Neural cell (in vitro differentiated cells): ENCODE results near the gene GABBR2.

ENCODE experiments used
- EP300 ChIP-seq: fragments of 450-650 bp; conservative IDR thresholded peaks from 2 replicates; pipeline ENCODE4 v1.6.1; 2014; ENCODE audit warnings: antibody characterized with exemption, mild to moderate bottlenecking, moderate library complexity; ENCODE audit not compliant: poor library complexity, severe bottlenecking
- EZH2 ChIP-seq: fragments of 200-600, 300-800 bp; shearing (Covaris generic), sonication (generic); IDR thresholded peaks from 2 replicates; pipeline ENCODE4 v1.6.1; 2014; ENCODE audit warnings: antibody characterized with exemption, low read length, borderline replicate concordance, mild to moderate bottlenecking; ENCODE audit not compliant: insufficient read depth, poor library complexity, severe bottlenecking
- POLR2AphosphoS5 ChIP-seq: IDR thresholded peaks from 2 replicates; pipeline ENCODE4 v1.6.1; 2012
- RAD21 ChIP-seq: fragments of 450-650 bp; conservative IDR thresholded peaks from 2 replicates; pipeline ENCODE4 v1.6.1; 2014; ENCODE audit warnings: antibody characterized with exemption, mild to moderate bottlenecking, moderate library complexity
- SMC3 ChIP-seq: fragments of 450-650 bp; conservative IDR thresholded peaks from 2 replicates; pipeline ENCODE4 v1.6.1; 2014; ENCODE audit warnings: antibody characterized with exemption, mild to moderate bottlenecking, moderate library complexity; ENCODE audit not compliant: poor library complexity
- TAF1 ChIP-seq: IDR thresholded peaks from 2 replicates; pipeline ENCODE4 v1.6.1; 2012; ENCODE audit warnings: low read depth
- TF ChIP-seq, protein P1 (sequence below): fragments of 450-650 bp; IDR thresholded peaks from 2 replicates; pipeline ENCODE4 v1.5.1; 2014; ENCODE audit warnings: antibody characterized with exemption, mild to moderate bottlenecking, moderate library complexity; ENCODE audit not compliant: poor library complexity, severe bottlenecking

DNA sequence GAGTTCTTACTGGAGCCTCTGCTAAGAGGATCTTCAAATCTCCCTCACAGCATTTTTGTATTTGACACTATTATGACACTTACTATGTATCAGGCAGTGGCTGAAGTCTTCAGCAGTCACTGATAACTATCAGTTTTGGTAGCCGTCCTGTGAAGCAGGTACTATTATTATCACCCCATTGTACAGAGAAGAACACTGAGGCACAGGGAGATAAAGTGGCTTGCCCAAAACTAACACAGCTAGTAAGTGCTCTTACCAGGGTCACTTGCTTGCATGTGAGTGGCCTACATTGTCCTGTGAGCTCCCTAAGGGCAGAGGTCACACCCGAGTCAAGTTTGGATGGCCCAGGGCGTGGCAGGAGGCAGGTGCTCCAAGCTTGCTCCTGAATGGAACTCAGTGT lies 16.8 kb downstream of the GABBR2 start:
- TF ChIP-seq, protein P1, sequence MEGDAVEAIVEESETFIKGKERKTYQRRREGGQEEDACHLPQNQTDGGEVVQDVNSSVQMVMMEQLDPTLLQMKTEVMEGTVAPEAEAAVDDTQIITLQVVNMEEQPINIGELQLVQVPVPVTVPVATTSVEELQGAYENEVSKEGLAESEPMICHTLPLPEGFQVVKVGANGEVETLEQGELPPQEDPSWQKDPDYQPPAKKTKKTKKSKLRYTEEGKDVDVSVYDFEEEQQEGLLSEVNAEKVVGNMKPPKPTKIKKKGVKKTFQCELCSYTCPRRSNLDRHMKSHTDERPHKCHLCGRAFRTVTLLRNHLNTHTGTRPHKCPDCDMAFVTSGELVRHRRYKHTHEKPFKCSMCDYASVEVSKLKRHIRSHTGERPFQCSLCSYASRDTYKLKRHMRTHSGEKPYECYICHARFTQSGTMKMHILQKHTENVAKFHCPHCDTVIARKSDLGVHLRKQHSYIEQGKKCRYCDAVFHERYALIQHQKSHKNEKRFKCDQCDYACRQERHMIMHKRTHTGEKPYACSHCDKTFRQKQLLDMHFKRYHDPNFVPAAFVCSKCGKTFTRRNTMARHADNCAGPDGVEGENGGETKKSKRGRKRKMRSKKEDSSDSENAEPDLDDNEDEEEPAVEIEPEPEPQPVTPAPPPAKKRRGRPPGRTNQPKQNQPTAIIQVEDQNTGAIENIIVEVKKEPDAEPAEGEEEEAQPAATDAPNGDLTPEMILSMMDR: no peak
- TF ChIP-seq POLR2AphosphoS5 (no peak), RAD21 (no peak), SMC3 (no peak), EP300 (no peak), EZH2 (no peak), TAF1 (no peak)
